RWPE2 (cell line): ENCODE measurements around the gene CTNNA2.

Source experiments
- ATAC-seq: fragments of 200-7000 bp; cut with Tn5 transposase; 3 replicates; pipeline ENCODE4 v1.9.1; 2021; ENCODE audit warnings: low read depth
- DNase-seq: peaks from one replicate; pipeline ENCODE4 v3.0.0-alpha.2; 2020; ENCODE audit warnings: low spot score
- H3K27ac ChIP-seq: fragments of 450-650 bp; 2 replicates; pipeline ENCODE4 v1.5.1; 2017; ENCODE audit warnings: mild to moderate bottlenecking; ENCODE audit not compliant: poor library complexity, severe bottlenecking
- H3K27me3 ChIP-seq: fragments of 250-450 bp; sonication (Bioruptor Pico); 2 replicates; pipeline ENCODE4 v1.5.1; 2021; ENCODE audit warnings: mild to moderate bottlenecking, moderate library complexity; ENCODE audit not compliant: insufficient read depth, poor library complexity, severe bottlenecking
- H3K36me3 ChIP-seq: fragments of 250-450 bp; sonication (Bioruptor Pico); 2 replicates; pipeline ENCODE4 v1.5.1; 2020; ENCODE audit warnings: low read depth, mild to moderate bottlenecking, moderate library complexity
- H3K4me1 ChIP-seq: fragments of 250-450 bp; sonication (Bioruptor Pico); 2 replicates; pipeline ENCODE4 v1.5.1; 2021; ENCODE audit warnings: mild to moderate bottlenecking, moderate library complexity; ENCODE audit not compliant: insufficient read depth, poor library complexity, severe bottlenecking
- H3K4me3 ChIP-seq: fragments of 250-450 bp; sonication (Bioruptor Pico); 2 replicates; pipeline ENCODE4 v1.5.1; 2021; ENCODE audit warnings: mild to moderate bottlenecking, moderate library complexity; ENCODE audit not compliant: severe bottlenecking
- H3K9me3 ChIP-seq: fragments of 250-450 bp; sonication (Bioruptor Pico); 2 replicates; pipeline ENCODE4 v1.5.1; 2021; ENCODE audit warnings: mild to moderate bottlenecking, moderate library complexity; ENCODE audit not compliant: severe bottlenecking
- TF ChIP-seq, protein P1 (sequence below): fragments of 450-650 bp; IDR thresholded peaks from one replicate; pipeline ENCODE4 v1.5.1; 2017; ENCODE audit warnings: mild to moderate bottlenecking, moderate library complexity; ENCODE audit not compliant: poor library complexity, severe bottlenecking

Gene CTNNA2

GRCh38 chr2:79702905-79703304 is 190.1 kb downstream of the CTNNA2 start:
- Histone ChIP-seq H3K27ac (no peak overlapping the region), H3K36me3 (no peaks in the 10 kb centered on the region), H3K4me3 (no peak overlapping the region), H3K4me1 (no peaks in the 10 kb centered on the region), H3K27me3 (peaks cover 3% of the 10 kb centered on the region), H3K9me3 (no peaks in the 10 kb centered on the region)
- ATAC-seq: no peak
- no peak for DNase-seq
- TF ChIP-seq, protein P1, sequence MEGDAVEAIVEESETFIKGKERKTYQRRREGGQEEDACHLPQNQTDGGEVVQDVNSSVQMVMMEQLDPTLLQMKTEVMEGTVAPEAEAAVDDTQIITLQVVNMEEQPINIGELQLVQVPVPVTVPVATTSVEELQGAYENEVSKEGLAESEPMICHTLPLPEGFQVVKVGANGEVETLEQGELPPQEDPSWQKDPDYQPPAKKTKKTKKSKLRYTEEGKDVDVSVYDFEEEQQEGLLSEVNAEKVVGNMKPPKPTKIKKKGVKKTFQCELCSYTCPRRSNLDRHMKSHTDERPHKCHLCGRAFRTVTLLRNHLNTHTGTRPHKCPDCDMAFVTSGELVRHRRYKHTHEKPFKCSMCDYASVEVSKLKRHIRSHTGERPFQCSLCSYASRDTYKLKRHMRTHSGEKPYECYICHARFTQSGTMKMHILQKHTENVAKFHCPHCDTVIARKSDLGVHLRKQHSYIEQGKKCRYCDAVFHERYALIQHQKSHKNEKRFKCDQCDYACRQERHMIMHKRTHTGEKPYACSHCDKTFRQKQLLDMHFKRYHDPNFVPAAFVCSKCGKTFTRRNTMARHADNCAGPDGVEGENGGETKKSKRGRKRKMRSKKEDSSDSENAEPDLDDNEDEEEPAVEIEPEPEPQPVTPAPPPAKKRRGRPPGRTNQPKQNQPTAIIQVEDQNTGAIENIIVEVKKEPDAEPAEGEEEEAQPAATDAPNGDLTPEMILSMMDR: no peak

DNA sequence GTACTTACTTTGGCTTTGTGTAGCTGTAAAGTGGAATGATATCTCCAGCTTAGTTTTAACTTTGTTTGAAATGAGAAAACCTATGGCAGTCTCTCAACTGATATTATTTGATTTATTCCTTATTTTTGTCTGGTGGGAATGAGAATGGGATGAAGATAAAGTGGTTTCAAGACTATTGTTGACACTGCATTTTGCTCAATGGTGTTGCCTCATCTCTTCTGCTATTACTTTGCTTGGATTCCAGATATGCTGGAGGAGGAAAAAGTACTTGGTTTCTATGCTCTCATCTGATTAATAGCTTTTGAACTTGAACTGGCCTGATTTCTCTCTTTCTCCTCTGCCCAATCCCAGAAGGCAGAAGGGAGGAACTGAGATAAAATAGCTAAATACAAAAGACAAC is 198.2 kb downstream of the CTNNA2 start:
- Histone ChIP-seq H3K27ac (no peak overlapping the region), H3K9me3 (no peaks in the 10 kb centered on the region), H3K4me3 (no peak overlapping the region), H3K36me3 (no peaks in the 10 kb centered on the region), H3K27me3 (no peaks in the 10 kb centered on the region), H3K4me1 (no peaks in the 10 kb centered on the region)
- TF ChIP-seq, protein P1: no peak
- no peak for DNase-seq
- no peak for ATAC-seq

DNA sequence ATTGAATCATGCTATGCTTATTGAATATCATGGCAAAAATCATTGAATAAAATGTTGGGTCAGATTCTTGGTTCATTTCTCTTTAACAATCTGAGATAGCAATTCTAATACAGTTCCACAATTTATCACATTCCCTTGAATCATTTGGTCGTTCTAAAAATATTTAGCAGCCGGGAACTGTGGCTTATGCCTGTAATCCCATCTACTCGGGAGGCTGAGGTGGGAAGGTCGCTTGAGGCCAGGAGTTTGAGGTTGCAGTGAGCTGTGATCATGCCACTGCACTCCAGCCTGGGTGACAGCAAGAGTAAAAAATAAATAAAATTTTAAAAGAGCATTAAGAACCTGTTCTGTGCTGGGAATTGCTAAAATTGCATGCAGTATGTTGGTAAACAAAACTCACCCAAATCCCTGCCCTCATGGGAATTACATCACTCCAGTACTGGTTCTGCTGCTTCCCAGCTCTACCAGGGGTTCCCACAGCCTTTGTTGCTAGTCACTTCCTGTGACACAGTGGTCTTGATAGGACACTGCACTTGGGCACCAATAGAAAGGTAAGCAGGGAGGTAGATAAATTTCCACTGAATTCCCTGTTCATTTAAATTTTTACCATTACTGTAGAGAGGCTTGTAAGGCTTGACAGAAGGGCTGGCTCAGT is 200.4 kb downstream of the CTNNA2 start:
- DNase-seq (no peak), ATAC-seq (no peak)
- TF ChIP-seq, protein P1: no peak
- Histone ChIP-seq H3K36me3 (no peaks in the 10 kb centered on the region), H3K4me1 (no peaks in the 10 kb centered on the region), H3K27ac (no peak overlapping the region), H3K9me3 (no peaks in the 10 kb centered on the region), H3K27me3 (no peaks in the 10 kb centered on the region), H3K4me3 (no peak overlapping the region)

GRCh38 chr2:79714283-79714682 is 201.4 kb downstream of the CTNNA2 start:
- Histone ChIP-seq H3K9me3 (no peaks in the 10 kb centered on the region), H3K36me3 (no peaks in the 10 kb centered on the region), H3K4me3 (no peak overlapping the region), H3K27me3 (no peaks in the 10 kb centered on the region), H3K27ac (no peak overlapping the region), H3K4me1 (no peaks in the 10 kb centered on the region)
- TF ChIP-seq, protein P1: no peak
- ATAC-seq: no peak
- no peak for DNase-seq

- no peaks in the 10 kb centered on the region for H3K4me1 ChIP-seq
- H3K9me3 ChIP-seq: no peaks in the 10 kb centered on the region
- ATAC-seq (no peak), DNase-seq (no peak)
- H3K36me3 ChIP-seq: no peaks in the 10 kb centered on the region
- no peaks in the 10 kb centered on the region for H3K27me3 ChIP-seq
- no peak overlapping the region for H3K27ac ChIP-seq
- no peak overlapping the region for H3K4me3 ChIP-seq
- TF ChIP-seq, protein P1: no peak
These were observed 202.5 kb downstream of the CTNNA2 start for GRCh38 chr2:79715338-79715737.
